IPS DF 6.9 (cell line): ENCODE data around the gene SUPT5H.
A peak's percentile ranks its signal among the peaks of the same experiment; 100 is the strongest.

Experiments
- DNase-seq: peaks from one replicate; pipeline ENCODE4 v3.0.0-alpha.2; 2013; ENCODE audit warnings: low read depth, low spot score
- H3K27ac ChIP-seq: one replicate; pipeline ENCODE4 v1.5.1; 2013; ENCODE audit warnings: low read length, control low read depth
- H3K27me3 ChIP-seq: 2 replicates; pipeline ENCODE4 v1.6.1; 2013; ENCODE audit warnings: mild to moderate bottlenecking, low read length; ENCODE audit not compliant: control insufficient read depth, insufficient read depth
- H3K36me3 ChIP-seq: 2 replicates; pipeline ENCODE4 v1.6.1; 2013; ENCODE audit warnings: low read length; ENCODE audit not compliant: control insufficient read depth, insufficient read depth
- H3K4me1 ChIP-seq: 2 replicates; pipeline ENCODE4 v1.6.1; 2013; ENCODE audit warnings: low read length; ENCODE audit not compliant: control insufficient read depth, insufficient read depth
- H3K4me3 ChIP-seq: 2 replicates; pipeline ENCODE4 v1.5.1; 2013; ENCODE audit warnings: mild to moderate bottlenecking, low read length
- H3K9me3 ChIP-seq: 2 replicates; pipeline ENCODE4 v1.6.1; 2013; ENCODE audit warnings: low read length, inconsistent platforms; ENCODE audit not compliant: control insufficient read depth, insufficient read depth
- WGBS: extraction: QIAGEN DNeasy Blood & Tissue Kit; methylation state at CpG from one replicate; pipeline ENCODE4 v1.1.7; 2013; ENCODE audit warnings: mixed read lengths, missing lambda C conversion rate; ENCODE audit not compliant: insufficient read length, insufficient coverage; 5-methylcytosine and 5-hydroxymethylcytosine counted together

The SUPT5H gene

DNA sequence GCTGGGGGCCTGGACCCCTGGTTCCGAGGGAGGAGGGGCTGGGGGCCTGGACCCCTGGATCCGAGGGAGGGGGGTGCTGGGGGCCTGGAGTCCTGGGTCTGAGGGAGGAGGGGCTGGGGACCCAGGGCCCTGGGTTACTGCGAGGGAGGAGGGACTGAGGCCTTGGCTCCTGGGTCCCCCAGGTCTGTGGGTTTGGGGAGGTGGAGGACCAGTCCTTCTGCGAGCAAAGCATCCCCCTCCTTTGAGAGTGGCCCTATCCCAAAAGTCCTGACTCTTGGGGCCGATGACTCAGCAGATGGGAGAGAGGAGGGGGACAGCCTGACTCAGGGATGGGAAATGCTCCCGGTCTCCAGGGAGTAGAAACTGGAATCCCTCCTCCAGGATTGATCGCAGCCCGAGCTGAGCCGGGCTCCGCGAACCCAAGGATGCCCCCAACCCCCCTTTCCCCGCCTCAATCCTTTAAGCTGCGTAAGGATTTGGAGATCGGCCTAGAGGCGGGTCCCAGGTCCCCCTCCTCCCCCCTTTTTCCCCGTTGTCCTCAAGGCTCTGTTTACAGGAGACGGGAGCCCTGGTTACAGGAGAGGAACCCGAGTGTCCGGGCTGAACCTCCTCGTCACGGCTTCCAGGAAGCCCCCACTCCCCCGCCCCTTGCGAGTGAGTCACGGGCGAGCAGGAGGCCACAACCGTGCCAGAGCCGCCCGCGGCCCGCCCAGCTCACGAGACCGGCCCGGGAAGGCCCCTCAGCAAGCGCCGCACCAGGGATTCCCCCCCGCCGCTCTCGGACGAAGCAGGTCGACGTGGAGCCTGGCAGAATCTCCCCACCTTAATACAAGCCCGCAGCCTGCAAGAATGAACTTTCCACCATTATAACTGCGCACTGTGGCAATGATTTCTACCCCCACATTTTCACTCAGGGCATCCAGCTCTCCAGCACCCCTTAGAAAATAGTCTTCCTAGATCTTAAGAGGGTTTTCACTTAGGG is 41.8 kb upstream of the SUPT5H start:
- no peaks in the 10 kb centered on the region for H3K36me3 ChIP-seq
- no peak for DNase-seq
- no peaks in the 10 kb centered on the region for H3K9me3 ChIP-seq
- H3K27me3 ChIP-seq, result no peaks in the 10 kb centered on the region
- WGBS, result no CpG with 5 or more reads among the region's 43 CpGs
- H3K4me3 ChIP-seq, result peak overlapping the region; percentile 73; the same call in 1 of the 2 replicates
- H3K4me1 ChIP-seq, result peaks cover 12% of the 10 kb centered on the region
- peak overlapping the region; percentile 35 for H3K27ac ChIP-seq

DNA sequence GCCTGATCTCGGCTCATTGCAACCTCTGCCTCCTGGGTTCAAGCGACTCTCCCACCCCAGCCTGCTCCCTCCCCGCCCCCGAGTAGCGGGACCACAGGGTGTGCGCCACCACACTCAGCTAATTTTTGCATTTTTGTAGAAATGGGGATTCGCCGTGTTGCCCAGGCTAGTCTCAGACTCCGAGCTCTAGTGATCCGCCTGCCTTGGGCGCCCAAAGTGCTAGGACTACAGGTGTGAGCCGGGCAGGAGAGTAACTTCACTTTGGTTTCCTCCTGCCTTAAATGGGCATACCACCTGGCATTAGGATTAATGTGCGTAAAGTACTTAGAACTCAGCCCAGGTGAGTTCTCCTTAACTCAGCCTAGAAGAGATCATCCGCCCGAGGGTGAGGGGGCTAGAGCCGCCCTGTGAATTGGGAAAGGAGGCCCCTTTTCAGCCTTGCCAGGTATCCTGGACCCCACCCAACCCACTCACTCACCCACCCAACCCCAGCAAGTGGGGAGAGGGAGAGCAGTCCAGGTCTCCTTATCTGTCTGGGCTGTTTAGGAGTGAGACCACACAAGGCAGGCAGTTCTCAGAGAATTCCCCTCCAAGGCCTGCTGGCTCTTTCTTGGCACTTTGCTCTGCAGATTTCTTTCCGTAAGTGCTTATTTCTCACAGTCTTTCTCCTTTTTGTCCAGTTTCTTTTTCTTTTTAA is 40.0 kb upstream of the SUPT5H start:
- Histone ChIP-seq H3K27ac (no peak overlapping the region), H3K36me3 (no peaks in the 10 kb centered on the region), H3K4me1 (peaks cover 13% of the 10 kb centered on the region), H3K9me3 (no peaks in the 10 kb centered on the region), H3K27me3 (no peaks in the 10 kb centered on the region), H3K4me3 (no peak overlapping the region)
- no CpG with 5 or more reads among the region's 17 CpGs for WGBS
- DNase-seq, result no peak

- Histone ChIP-seq H3K4me1 (peaks cover 15% of the 10 kb centered on the region), H3K36me3 (no peaks in the 10 kb centered on the region), H3K9me3 (no peaks in the 10 kb centered on the region), H3K27me3 (no peaks in the 10 kb centered on the region), H3K27ac (no peak overlapping the region), H3K4me3 (peak overlapping the region; percentile 56; the same call in 1 of the 2 replicates)
- no peak for DNase-seq
- WGBS, result no CpG with 5 or more reads among the region's 22 CpGs
Measured at GRCh38 chr19:39405958-39406655, 39.3 kb upstream of the SUPT5H start.

DNA sequence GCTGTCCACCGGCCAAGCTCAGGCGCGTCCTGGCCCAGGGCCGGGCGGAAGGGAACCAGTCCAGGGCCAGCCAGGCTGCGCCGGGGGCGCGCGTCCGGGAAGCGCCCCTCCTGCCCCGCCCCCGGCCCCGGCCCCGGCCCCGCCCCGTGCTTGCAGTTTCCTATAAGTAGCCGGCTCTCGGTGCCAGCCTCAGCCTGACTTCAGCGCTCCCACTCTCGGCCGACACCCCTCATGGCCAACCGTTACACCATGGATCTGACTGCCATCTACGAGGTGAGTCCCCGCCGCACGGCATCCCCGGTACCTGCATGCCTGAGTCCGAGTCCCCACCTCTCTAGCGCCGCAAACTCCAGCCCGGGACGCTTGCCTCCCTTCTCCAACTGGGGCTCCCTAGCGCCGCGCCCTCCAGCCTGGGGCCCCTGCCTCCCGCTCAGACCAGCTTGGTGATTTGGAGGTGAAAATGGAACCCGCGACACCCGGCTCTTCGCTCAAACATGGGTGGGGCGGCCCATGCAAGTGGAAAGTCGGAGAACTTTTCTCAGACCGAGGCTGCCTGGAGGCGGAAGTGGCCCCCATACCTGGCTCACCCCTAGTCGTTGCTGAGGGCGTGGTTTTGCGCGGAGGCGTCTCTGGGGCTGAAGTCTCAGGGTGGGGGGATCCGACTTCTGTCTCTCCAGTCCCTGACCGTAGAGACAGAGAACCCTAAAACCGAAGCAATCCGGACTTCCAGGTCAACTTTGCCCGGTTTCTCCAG is 38.5 kb upstream of the SUPT5H start, which contains the start of gene ZFP36:
Gene ZFP36, plus strand, starts transcription at position 192 of the 754 bp plus-strand sequence. Its CDS starts 58 bp downstream, at position 250.
- no peaks in the 10 kb centered on the region for H3K9me3 ChIP-seq
- no peaks in the 10 kb centered on the region for H3K27me3 ChIP-seq
- H3K4me1 ChIP-seq, result peaks cover 18% of the 10 kb centered on the region
- no peaks in the 10 kb centered on the region for H3K36me3 ChIP-seq
- peak within 1 kb of the TSS; percentile 56 for H3K4me3 ChIP-seq
- H3K27ac ChIP-seq, result no peak within 1 kb of the TSS
- DNase-seq, result no peak
- WGBS, result no CpG with 5 or more reads among the region's 56 CpGs

- peak overlapping the region; percentile 56 for H3K4me3 ChIP-seq
- no peaks in the 10 kb centered on the region for H3K9me3 ChIP-seq
- no CpG with 5 or more reads among the region's 14 CpGs for WGBS
- no peaks in the 10 kb centered on the region for H3K36me3 ChIP-seq
- DNase-seq, result no peak
- H3K27me3 ChIP-seq, result no peaks in the 10 kb centered on the region
- H3K4me1 ChIP-seq, result peaks cover 13% of the 10 kb centered on the region
- no peak overlapping the region for H3K27ac ChIP-seq
Measured at GRCh38 chr19:39407410-39407659, 38.0 kb upstream of the SUPT5H start.

- WGBS, result no CpG with 5 or more reads among the region's 40 CpGs
- peaks cover 13% of the 10 kb centered on the region for H3K4me1 ChIP-seq
- H3K36me3 ChIP-seq, result no peaks in the 10 kb centered on the region
- no peak overlapping the region for H3K27ac ChIP-seq
- DNase-seq, result no peak
- no peaks in the 10 kb centered on the region for H3K9me3 ChIP-seq
- no peaks in the 10 kb centered on the region for H3K27me3 ChIP-seq
- peak overlapping the region; percentile 56; the same call in 1 of the 2 replicates for H3K4me3 ChIP-seq
Measured at GRCh38 chr19:39407660-39408391, 37.6 kb upstream of the SUPT5H start.

DNA sequence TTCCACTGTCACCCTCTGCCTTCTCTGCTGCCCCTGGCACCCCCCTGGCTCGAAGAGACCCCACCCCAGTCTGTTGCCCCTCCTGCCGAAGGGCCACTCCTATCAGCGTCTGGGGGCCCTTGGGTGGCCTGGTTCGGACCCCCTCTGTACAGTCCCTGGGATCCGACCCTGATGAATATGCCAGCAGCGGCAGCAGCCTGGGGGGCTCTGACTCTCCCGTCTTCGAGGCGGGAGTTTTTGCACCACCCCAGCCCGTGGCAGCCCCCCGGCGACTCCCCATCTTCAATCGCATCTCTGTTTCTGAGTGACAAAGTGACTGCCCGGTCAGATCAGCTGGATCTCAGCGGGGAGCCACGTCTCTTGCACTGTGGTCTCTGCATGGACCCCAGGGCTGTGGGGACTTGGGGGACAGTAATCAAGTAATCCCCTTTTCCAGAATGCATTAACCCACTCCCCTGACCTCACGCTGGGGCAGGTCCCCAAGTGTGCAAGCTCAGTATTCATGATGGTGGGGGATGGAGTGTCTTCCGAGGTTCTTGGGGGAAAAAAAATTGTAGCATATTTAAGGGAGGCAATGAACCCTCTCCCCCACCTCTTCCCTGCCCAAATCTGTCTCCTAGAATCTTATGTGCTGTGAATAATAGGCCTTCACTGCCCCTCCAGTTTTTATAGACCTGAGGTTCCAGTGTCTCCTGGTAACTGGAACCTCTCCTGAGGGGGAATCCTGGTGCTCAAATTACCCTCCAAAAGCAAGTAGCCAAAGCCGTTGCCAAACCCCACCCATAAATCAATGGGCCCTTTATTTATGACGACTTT is 36.8 kb upstream of the SUPT5H start:
- DNase-seq, result no peak
- H3K4me1 ChIP-seq, result peaks cover 13% of the 10 kb centered on the region
- H3K27me3 ChIP-seq, result no peaks in the 10 kb centered on the region
- WGBS, result no CpG with 5 or more reads among the region's 20 CpGs
- no peaks in the 10 kb centered on the region for H3K9me3 ChIP-seq
- H3K4me3 ChIP-seq, result no peak overlapping the region
- H3K27ac ChIP-seq, result no peak overlapping the region
- no peaks in the 10 kb centered on the region for H3K36me3 ChIP-seq

DNA sequence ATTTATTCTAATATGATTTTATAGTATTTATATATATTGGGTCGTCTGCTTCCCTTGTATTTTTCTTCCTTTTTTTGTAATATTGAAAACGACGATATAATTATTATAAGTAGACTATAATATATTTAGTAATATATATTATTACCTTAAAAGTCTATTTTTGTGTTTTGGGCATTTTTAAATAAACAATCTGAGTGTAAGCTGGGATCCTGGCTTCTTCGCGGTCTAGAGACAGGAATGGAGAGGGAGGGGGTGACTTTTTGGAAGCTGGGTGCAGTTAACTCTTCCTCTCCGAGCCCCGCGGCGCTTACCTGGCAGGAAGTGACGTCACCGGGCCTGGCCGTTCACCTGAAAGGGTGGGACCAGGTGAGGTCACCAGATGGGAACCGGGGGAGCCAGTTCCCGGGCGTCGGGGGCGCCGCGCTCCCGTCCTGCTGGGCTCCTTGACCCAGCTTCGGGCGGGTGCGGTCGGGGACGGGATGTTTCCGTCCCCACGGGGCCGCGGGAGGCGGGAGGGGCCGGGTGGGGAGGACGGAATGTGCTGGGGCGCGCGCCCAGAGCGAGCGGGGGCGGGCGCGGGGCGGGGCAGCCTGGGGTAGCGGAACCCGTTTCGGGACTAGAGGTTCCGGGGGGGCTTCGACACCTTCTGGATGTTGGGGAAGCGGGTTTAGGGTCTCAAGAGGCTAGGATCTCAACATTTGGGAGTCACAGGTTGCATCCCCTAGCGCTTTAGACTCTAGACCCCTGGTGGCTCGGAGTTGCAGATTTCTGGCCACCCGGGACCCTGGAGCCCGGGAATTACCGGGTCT is 36.0 kb upstream of the SUPT5H start:
- Histone ChIP-seq H3K4me1 (peaks cover 16% of the 10 kb centered on the region), H3K9me3 (no peaks in the 10 kb centered on the region), H3K27me3 (no peaks in the 10 kb centered on the region), H3K36me3 (no peaks in the 10 kb centered on the region), H3K4me3 (peak overlapping the region; percentile 62), H3K27ac (no peak overlapping the region)
- no peak for DNase-seq
- no CpG with 5 or more reads among the region's 52 CpGs for WGBS
